Activated naive CD8-positive, alpha-beta T cell (primary cell): ENCODE measurements around the gene LHFPL2.

ENCODE experiments used
- H3K27ac Mint-ChIP-seq: one replicate; pipeline ENCODE4 v1.8.0; 2021; ENCODE audit warnings: mixed read lengths
- H3K27me3 Mint-ChIP-seq: one replicate; pipeline ENCODE4 v1.8.0; 2021; ENCODE audit warnings: mixed read lengths
- H3K36me3 Mint-ChIP-seq: one replicate; pipeline ENCODE4 v1.8.0; 2021; ENCODE audit warnings: mixed read lengths
- H3K4me1 Mint-ChIP-seq: one replicate; pipeline ENCODE4 v1.8.0; 2021; ENCODE audit warnings: low read depth, mixed read lengths
- H3K4me3 Mint-ChIP-seq: one replicate; pipeline ENCODE4 v1.8.0; 2021; ENCODE audit warnings: mild to moderate bottlenecking, mixed read lengths
- H3K9me3 Mint-ChIP-seq: one replicate; pipeline ENCODE4 v1.8.0; 2021; ENCODE audit warnings: low read depth, mixed read lengths

Gene LHFPL2

GRCh38 chr5:78638973-78639669 is 9.5 kb downstream of the LHFPL2 start:
- Mint-ChIP-seq H3K27ac (no peak overlapping the region), H3K36me3 (no peaks in the 10 kb centered on the region), H3K9me3 (no peaks in the 10 kb centered on the region), H3K4me3 (no peak overlapping the region), H3K4me1 (no peaks in the 10 kb centered on the region), H3K27me3 (peaks cover 2% of the 10 kb centered on the region)

- Mint-ChIP-seq H3K36me3 (no peaks in the 10 kb centered on the region), H3K4me3 (no peak overlapping the region), H3K27me3 (peaks cover 2% of the 10 kb centered on the region), H3K27ac (no peak overlapping the region), H3K9me3 (no peaks in the 10 kb centered on the region), H3K4me1 (no peaks in the 10 kb centered on the region)
Observed at GRCh38 chr5:78638423-78638822, 10.1 kb downstream of the LHFPL2 start.

- Mint-ChIP-seq H3K9me3 (no peaks in the 10 kb centered on the region), H3K4me1 (no peaks in the 10 kb centered on the region), H3K27me3 (peaks cover 2% of the 10 kb centered on the region), H3K36me3 (no peaks in the 10 kb centered on the region), H3K27ac (no peak overlapping the region), H3K4me3 (no peak overlapping the region)
Observed at GRCh38 chr5:78637468-78637867, 11.1 kb downstream of the LHFPL2 start.

- no peak overlapping the region for H3K27ac Mint-ChIP-seq
- H3K9me3 Mint-ChIP-seq = no peaks in the 10 kb centered on the region
- H3K4me1 Mint-ChIP-seq = no peaks in the 10 kb centered on the region
- peaks cover 2% of the 10 kb centered on the region for H3K27me3 Mint-ChIP-seq
- no peak overlapping the region for H3K4me3 Mint-ChIP-seq
- H3K36me3 Mint-ChIP-seq = no peaks in the 10 kb centered on the region
Observed at GRCh38 chr5:78636682-78637081, 11.9 kb downstream of the LHFPL2 start.

GRCh38 chr5:78634634-78635033 is 13.9 kb downstream of the LHFPL2 start:
- H3K4me3 Mint-ChIP-seq = no peak overlapping the region
- no peaks in the 10 kb centered on the region for H3K36me3 Mint-ChIP-seq
- no peaks in the 10 kb centered on the region for H3K27me3 Mint-ChIP-seq
- no peaks in the 10 kb centered on the region for H3K9me3 Mint-ChIP-seq
- H3K4me1 Mint-ChIP-seq = no peaks in the 10 kb centered on the region
- no peak overlapping the region for H3K27ac Mint-ChIP-seq

- Mint-ChIP-seq H3K27me3 (no peaks in the 10 kb centered on the region), H3K4me3 (no peak overlapping the region), H3K36me3 (no peaks in the 10 kb centered on the region), H3K9me3 (no peaks in the 10 kb centered on the region), H3K4me1 (no peaks in the 10 kb centered on the region), H3K27ac (no peak overlapping the region)
Observed at GRCh38 chr5:78634229-78634628, 14.3 kb downstream of the LHFPL2 start.

GRCh38 chr5:78633700-78634099 is 14.9 kb downstream of the LHFPL2 start:
- no peaks in the 10 kb centered on the region for H3K4me1 Mint-ChIP-seq
- H3K4me3 Mint-ChIP-seq = no peak overlapping the region
- H3K36me3 Mint-ChIP-seq = no peaks in the 10 kb centered on the region
- H3K27me3 Mint-ChIP-seq = no peaks in the 10 kb centered on the region
- H3K9me3 Mint-ChIP-seq = no peaks in the 10 kb centered on the region
- no peak overlapping the region for H3K27ac Mint-ChIP-seq

GRCh38 chr5:78632467-78632866 is 16.1 kb downstream of the LHFPL2 start:
- H3K4me1 Mint-ChIP-seq = no peaks in the 10 kb centered on the region
- no peak overlapping the region for H3K27ac Mint-ChIP-seq
- no peaks in the 10 kb centered on the region for H3K36me3 Mint-ChIP-seq
- H3K4me3 Mint-ChIP-seq = no peak overlapping the region
- H3K27me3 Mint-ChIP-seq = peaks cover 2% of the 10 kb centered on the region
- no peaks in the 10 kb centered on the region for H3K9me3 Mint-ChIP-seq

- Mint-ChIP-seq H3K27me3 (peaks cover 4% of the 10 kb centered on the region), H3K27ac (no peak overlapping the region), H3K36me3 (no peaks in the 10 kb centered on the region), H3K4me3 (no peak overlapping the region), H3K9me3 (no peaks in the 10 kb centered on the region), H3K4me1 (no peaks in the 10 kb centered on the region)
Observed at GRCh38 chr5:78631931-78632330, 16.6 kb downstream of the LHFPL2 start.

GRCh38 chr5:78630047-78630446 is 18.5 kb downstream of the LHFPL2 start:
- Mint-ChIP-seq H3K27ac (no peak overlapping the region), H3K4me1 (no peaks in the 10 kb centered on the region), H3K36me3 (no peaks in the 10 kb centered on the region), H3K27me3 (peaks cover 4% of the 10 kb centered on the region), H3K4me3 (no peak overlapping the region), H3K9me3 (no peaks in the 10 kb centered on the region)

- H3K27ac Mint-ChIP-seq = no peak overlapping the region
- H3K9me3 Mint-ChIP-seq = no peaks in the 10 kb centered on the region
- peaks cover 4% of the 10 kb centered on the region for H3K27me3 Mint-ChIP-seq
- H3K4me1 Mint-ChIP-seq = no peaks in the 10 kb centered on the region
- no peak overlapping the region for H3K4me3 Mint-ChIP-seq
- H3K36me3 Mint-ChIP-seq = no peaks in the 10 kb centered on the region
Observed at GRCh38 chr5:78629624-78630023, 18.9 kb downstream of the LHFPL2 start.

- Mint-ChIP-seq H3K36me3 (no peaks in the 10 kb centered on the region), H3K4me3 (no peak overlapping the region), H3K9me3 (no peaks in the 10 kb centered on the region), H3K27ac (no peak overlapping the region), H3K27me3 (peaks cover 4% of the 10 kb centered on the region), H3K4me1 (no peaks in the 10 kb centered on the region)
Observed at GRCh38 chr5:78628270-78628992, 20.1 kb downstream of the LHFPL2 start.

- Mint-ChIP-seq H3K4me3 (no peak overlapping the region), H3K36me3 (no peaks in the 10 kb centered on the region), H3K27ac (no peak overlapping the region), H3K9me3 (no peaks in the 10 kb centered on the region), H3K27me3 (peaks cover 4% of the 10 kb centered on the region), H3K4me1 (no peaks in the 10 kb centered on the region)
Observed at GRCh38 chr5:78627766-78628165, 20.8 kb downstream of the LHFPL2 start.

- no peaks in the 10 kb centered on the region for H3K36me3 Mint-ChIP-seq
- peaks cover 4% of the 10 kb centered on the region for H3K27me3 Mint-ChIP-seq
- no peaks in the 10 kb centered on the region for H3K9me3 Mint-ChIP-seq
- H3K27ac Mint-ChIP-seq = no peak overlapping the region
- H3K4me1 Mint-ChIP-seq = no peaks in the 10 kb centered on the region
- H3K4me3 Mint-ChIP-seq = no peak overlapping the region
Observed at GRCh38 chr5:78627175-78627574, 21.4 kb downstream of the LHFPL2 start.

GRCh38 chr5:78626009-78626571 is 22.5 kb downstream of the LHFPL2 start:
- no peak overlapping the region for H3K4me3 Mint-ChIP-seq

More at GRCh38 chr5:78626009-78626571, 22.5 kb downstream of the LHFPL2 start:
- Mint-ChIP-seq H3K36me3 (no peaks in the 10 kb centered on the region), H3K4me1 (no peaks in the 10 kb centered on the region), H3K27me3 (peaks cover 4% of the 10 kb centered on the region), H3K27ac (no peak overlapping the region), H3K9me3 (no peaks in the 10 kb centered on the region)
